Heart left ventricle (tissue), 16 donors: ENCODE results near the gene ZNF546. TPM values are rescaled to one million over a fixed set of nuclear protein-coding genes. Genes with fewer than 3 reads are reported as not detected.
A peak's percentile ranks its signal among the peaks of the same experiment; 100 is the strongest.

Experiments
- ATAC-seq, 4 donors: fragments of 200-7000 bp; cut with Tn5 transposase; one replicate each; pipeline ENCODE4 v1.9.1; 2020 to 2022; ENCODE audit warnings: moderate library complexity in 4 of 4, mild to moderate bottlenecking in 3 of 4, moderate number of reproducible peaks in 1 of 4
- DNase-seq, 5 donors: peaks; one replicate each; pipeline ENCODE4 v3.0.0-alpha.2; 2020
- H3K27ac ChIP-seq, 12 donors: fragments of 200-600 bp; sonication (generic) in 4 of 12; one replicate each; pipeline versions ENCODE4 v1.5.0 to v1.8.0; 2016 to 2022; ENCODE audit warnings: mild to moderate bottlenecking in 2 of 12
- H3K27me3 ChIP-seq, 9 donors: fragments of 200-600 bp; sonication (generic) in 2 of 9; one replicate each; pipeline versions ENCODE4 v1.5.1 to v1.8.0; 2016 to 2022; ENCODE audit warnings: mild to moderate bottlenecking in 3 of 9
- H3K36me3 ChIP-seq, 9 donors: fragments of 200-600 bp; sonication (generic) in 2 of 9; one replicate each; pipeline versions ENCODE4 v1.5.0 to v1.8.0; 2018 to 2022; ENCODE audit warnings: mild to moderate bottlenecking in 2 of 9
- H3K4me1 ChIP-seq, 12 donors: fragments of 200-600 bp; sonication (generic) in 4 of 12; one replicate each; pipeline versions ENCODE4 v1.5.0 to v1.8.0; 2016 to 2022; ENCODE audit warnings: mild to moderate bottlenecking in 3 of 12
- H3K4me3 ChIP-seq, 12 donors: fragments of 200-600 bp; sonication (generic) in 4 of 12; one replicate each; pipeline versions ENCODE4 v1.5.0 to v1.8.0; 2017 to 2022; ENCODE audit warnings: mild to moderate bottlenecking in 9 of 12, moderate library complexity in 4 of 12
- H3K9me3 ChIP-seq, 12 donors: fragments of 200-600 bp; sonication (generic) in 4 of 12; one replicate each; pipeline versions ENCODE4 v1.5.0 to v1.8.0; 2016 to 2022; ENCODE audit warnings: mild to moderate bottlenecking in 1 of 12
- POLR2A ChIP-seq, 2 donors: fragments of 450-650 bp; IDR thresholded peaks; one replicate each; pipeline ENCODE4 v1.6.1; 2017; ENCODE audit warnings: antibody characterized with exemption in 2 of 2, mild to moderate bottlenecking in 2 of 2, moderate library complexity in 2 of 2
- WGBS, 4 donors: extraction: QIAGEN DNeasy Blood & Tissue Kit in 2 of 4; methylation state at CpG; one replicate each; pipeline versions ENCODE4 v1.1.5 to v1.1.7; 2013 to 2018; 5-methylcytosine and 5-hydroxymethylcytosine counted together
- intact Hi-C, 10 donors: fragments of 100-400 bp; cut with DNase I; formaldehyde crosslinking; loops; one replicate each; pipeline versions ENCODE4 v1.11.1 to v1.14.2; 2022
- polyA plus RNA-seq, 2 donors: library from polyadenylated mRNA; stranded (reverse); fragments of 200-250 nt; gene quantifications; one replicate each; pipeline ENCODE4 v1.2.3, GENCODE V29; 2013
- total RNA-seq, 9 donors: library from RNA; depleted of rRNA in 2 of 9; stranded (reverse); fragments of >200 nt in 2 of 9; fragmentation: NEBNext Ultra II Directional in 3 of 9; extraction: Animal tissue kit (Norgen Biotek cat#: 25700) in 3 of 9; gene quantifications; one replicate each; pipeline versions ENCODE4 v1.1.0 to v1.2.4, GENCODE V29; 2016 to 2023
- TF ChIP-seq, protein P1 (sequence below), 12 donors: fragments of 200-600 bp; sonication (generic) in 4 of 12; IDR thresholded peaks; one replicate each; pipeline versions ENCODE4 v1.5.0 to v1.8.0; 2018 to 2022; ENCODE audit warnings: antibody characterized with exemption in 12 of 12, mild to moderate bottlenecking in 5 of 12
- donor health status: ischemic (EF 13 %, LVEDD 7.1; RV severe dilation, severe dysfunction).
- donor health status: healthy with polysubstance abuse.
- donor health status: DM: no; HTN: yes; CAD: no.
- donor health status: DM: no; HTN: no; CAD: no.
- donor health status: ischemic (EF 25% LVEDD 6.9; RV normal size, moderate dysfunction).
- donor health status: ischemic (EF 25% LVEDD 5.7; RV mildly dilated, moderate dysfunction).
- donor health status: healthy.
- donor health status: DM: yes; HTN: yes; CAD: no.
- donor health status: ischemic (EF 35%, LVEDD 5.7; RV mildly dilated, moderate dysfunction).
- donor health status: nonischemic (EF 11% LVEDD 7.7; RV severe dilation, severe dysfunction).
- donor health status: DM: yes; HTN: yes; CAD: no.
- donor health status: PGD.
- donor health status: ischemic (EF 29% LVEDD 5.4; RV normal size, mild dysfunction).
- donor health status: nonischemic (EF 23%, LVEDD 6.1; RV moderate dilation, normal function).

The ZNF546 gene
- total and polyA plus RNA-seq, 11 donors = 1.4 to 14.4 (median 7.8) TPM

DNA sequence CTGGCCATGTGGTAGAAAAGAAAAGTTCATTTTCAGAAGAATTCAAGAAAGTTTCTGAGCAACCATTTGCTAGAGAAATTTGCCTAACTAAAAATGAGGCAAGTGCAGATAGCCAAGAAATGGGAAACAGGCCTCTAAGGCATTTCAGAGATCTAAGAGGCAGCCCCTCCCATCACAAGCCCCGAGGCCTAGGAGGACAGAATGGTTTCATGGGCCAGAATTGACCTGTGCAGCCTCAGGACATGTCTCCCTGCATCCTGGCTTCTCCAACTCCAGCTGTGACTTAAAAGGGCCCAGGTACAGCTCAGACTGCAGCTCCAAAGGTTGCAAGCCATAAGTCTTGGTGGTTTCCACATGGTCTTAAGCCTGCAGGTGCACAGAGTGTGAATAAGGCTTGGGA lies 3.3 kb upstream of the ZNF546 start:
- no peak overlapping the region for H3K4me3 ChIP-seq
- peaks cover 0 to 4% (median 0%) of the 10 kb centered on the region in 9 donors for H3K36me3 ChIP-seq
- 98 to 100% (median 99%) methylated on average over 1 of the region's 1 CpG for WGBS, 4 donors
- ATAC-seq (no peak), DNase-seq (no peak)
- intact Hi-C loops = no loop called here
- no peak overlapping the region for H3K27ac ChIP-seq
- H3K9me3 ChIP-seq = peaks cover 0 to 12% (median 2%) of the 10 kb centered on the region in 12 donors
- no peaks in the 10 kb centered on the region for H3K27me3 ChIP-seq
- TF ChIP-seq, protein P1, sequence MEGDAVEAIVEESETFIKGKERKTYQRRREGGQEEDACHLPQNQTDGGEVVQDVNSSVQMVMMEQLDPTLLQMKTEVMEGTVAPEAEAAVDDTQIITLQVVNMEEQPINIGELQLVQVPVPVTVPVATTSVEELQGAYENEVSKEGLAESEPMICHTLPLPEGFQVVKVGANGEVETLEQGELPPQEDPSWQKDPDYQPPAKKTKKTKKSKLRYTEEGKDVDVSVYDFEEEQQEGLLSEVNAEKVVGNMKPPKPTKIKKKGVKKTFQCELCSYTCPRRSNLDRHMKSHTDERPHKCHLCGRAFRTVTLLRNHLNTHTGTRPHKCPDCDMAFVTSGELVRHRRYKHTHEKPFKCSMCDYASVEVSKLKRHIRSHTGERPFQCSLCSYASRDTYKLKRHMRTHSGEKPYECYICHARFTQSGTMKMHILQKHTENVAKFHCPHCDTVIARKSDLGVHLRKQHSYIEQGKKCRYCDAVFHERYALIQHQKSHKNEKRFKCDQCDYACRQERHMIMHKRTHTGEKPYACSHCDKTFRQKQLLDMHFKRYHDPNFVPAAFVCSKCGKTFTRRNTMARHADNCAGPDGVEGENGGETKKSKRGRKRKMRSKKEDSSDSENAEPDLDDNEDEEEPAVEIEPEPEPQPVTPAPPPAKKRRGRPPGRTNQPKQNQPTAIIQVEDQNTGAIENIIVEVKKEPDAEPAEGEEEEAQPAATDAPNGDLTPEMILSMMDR (IDR thresholded peaks at IDR 0.05) = no peak
- TF ChIP-seq POLR2A (IDR thresholded peaks at IDR 0.05) = no peak
- peaks cover 0 to 22% (median 15%) of the 10 kb centered on the region in 12 donors for H3K4me1 ChIP-seq

DNA sequence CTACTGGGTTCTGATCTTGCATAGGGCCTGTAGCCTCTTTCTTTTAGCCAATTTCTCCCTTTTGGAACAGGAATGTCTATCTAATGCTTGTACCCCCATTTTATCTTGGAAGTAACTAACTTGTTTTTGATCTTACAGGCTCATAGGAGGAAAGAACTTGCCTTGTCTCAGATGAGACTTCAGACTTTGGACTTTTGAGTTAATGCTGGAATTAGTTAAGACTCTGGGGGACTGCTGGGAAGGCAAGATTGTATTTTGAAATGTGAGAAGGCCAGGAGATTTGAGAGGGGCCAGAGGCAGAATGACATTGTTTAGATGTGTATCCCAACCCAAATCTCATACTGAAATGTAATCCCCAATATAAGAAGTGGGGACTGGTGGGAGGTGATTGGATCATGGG lies 2.5 kb upstream of the ZNF546 start:
- no peaks in the 10 kb centered on the region for H3K27me3 ChIP-seq
- no peak overlapping the region for H3K4me3 ChIP-seq
- DNase-seq (no peak), ATAC-seq (no peak)
- peaks cover 0 to 22% (median 15%) of the 10 kb centered on the region in 12 donors for H3K4me1 ChIP-seq
- peaks cover 0 to 11% (median 0%) of the 10 kb centered on the region in 9 donors for H3K36me3 ChIP-seq
- intact Hi-C loops = no loop called here
- H3K27ac ChIP-seq = no peak overlapping the region
- TF ChIP-seq, protein P1 (IDR thresholded peaks at IDR 0.05) = no peak
- TF ChIP-seq POLR2A (IDR thresholded peaks at IDR 0.05) = no peak
- H3K9me3 ChIP-seq = peaks cover 0 to 12% (median 2%) of the 10 kb centered on the region in 12 donors

DNA sequence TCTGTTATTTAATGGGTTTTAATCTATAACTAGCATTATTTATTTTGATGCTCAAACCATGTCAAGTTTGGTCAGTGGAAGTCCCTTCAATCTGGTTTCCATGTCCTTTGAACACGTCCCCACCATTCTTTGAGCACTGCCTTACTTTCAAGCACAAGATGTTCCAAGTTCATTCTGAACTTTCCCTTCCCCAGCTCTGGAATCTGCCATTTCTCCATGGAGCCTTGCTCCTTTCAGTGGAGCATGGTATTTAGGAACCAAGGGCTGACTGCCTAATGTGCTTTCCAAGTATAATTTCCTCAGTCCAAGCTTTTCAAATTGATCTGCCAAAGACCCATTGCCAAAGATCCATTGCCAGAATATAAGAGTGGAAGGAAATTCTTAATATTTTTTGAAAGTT lies 1.1 kb upstream of the ZNF546 start:
- no peak for TF ChIP-seq POLR2A (IDR thresholded peaks at IDR 0.05)
- TF ChIP-seq, protein P1 (IDR thresholded peaks at IDR 0.05) = no peak
- intact Hi-C loops = loop anchor here in 3 of 10 donors (2.0 to 5.0 kb wide), 2 partner anchors 25 to 62 kb away; partner anchors contain the start of genes PSMC4 (in 3 of the 3) and ZNF780B (in 1 of the 3)
- peak overlapping the region in 9 of 12 donors; percentile 73 to 84 (median 79) for H3K4me3 ChIP-seq

DNA sequence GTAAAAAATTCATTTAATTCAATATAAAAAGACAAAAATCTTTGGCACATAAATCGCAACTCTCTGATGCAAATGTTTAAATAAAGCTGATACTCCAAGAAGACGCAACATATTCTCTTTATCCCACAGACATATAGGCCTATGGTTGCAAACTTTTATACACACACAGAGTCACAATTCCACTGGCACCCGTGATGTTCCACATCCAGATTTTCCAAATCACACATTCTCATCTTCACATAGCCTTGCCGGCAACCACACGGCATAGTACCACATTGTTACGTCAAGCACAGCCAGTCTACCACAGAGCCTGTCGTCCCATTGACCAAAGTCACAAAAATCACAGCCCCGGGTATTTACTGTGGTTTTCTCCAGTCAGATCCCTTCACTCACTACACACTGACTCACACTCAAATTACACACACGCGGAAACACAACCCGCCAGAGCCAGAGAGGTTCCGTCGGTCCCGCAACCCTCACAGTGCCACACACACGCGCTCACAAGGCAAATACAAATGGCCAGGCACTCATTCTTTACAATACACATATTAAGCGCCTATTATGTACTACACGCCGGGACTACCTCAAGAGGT lies 546 bp upstream of the ZNF546 start:
- peak in 2 of 5 donors; percentile 15 to 32 for DNase-seq
- peak; percentile 23 to 54 (median 44) for ATAC-seq
- no peak for TF ChIP-seq POLR2A (IDR thresholded peaks at IDR 0.05)
- TF ChIP-seq, protein P1 (IDR thresholded peaks at IDR 0.05) = no peak
- H3K27me3 ChIP-seq = no peaks in the 10 kb centered on the region
- H3K36me3 ChIP-seq = peaks cover 0 to 23% (median 0%) of the 10 kb centered on the region in 9 donors
- peak overlapping the region; percentile 49 to 84 (median 74) for H3K4me3 ChIP-seq
- H3K9me3 ChIP-seq = peaks cover 0 to 12% (median 2%) of the 10 kb centered on the region in 12 donors
- intact Hi-C loops = loop anchor here in 3 of 10 donors (2.0 to 5.0 kb wide), 2 partner anchors 26 to 61 kb away; partner anchors contain the start of genes PSMC4 (in 3 of the 3) and ZNF780B (in 1 of the 3)
- 10 to 11% (median 11%) methylated on average over 19 of the region's 19 CpGs for WGBS, 4 donors
- H3K27ac ChIP-seq = peak overlapping the region; percentile 73 to 96 (median 89)
- peaks cover 0 to 22% (median 15%) of the 10 kb centered on the region in 12 donors for H3K4me1 ChIP-seq

More for the DNA sequence above, 1.1 kb upstream of the ZNF546 start:
- Histone ChIP-seq H3K27me3 (no peaks in the 10 kb centered on the region), H3K9me3 (peaks cover 0 to 12% (median 2%) of the 10 kb centered on the region in 12 donors), H3K36me3 (peaks cover 0 to 23% (median 0%) of the 10 kb centered on the region in 9 donors), H3K27ac (peak overlapping the region in 1 of 12 donors; percentile 91), H3K4me1 (peaks cover 0 to 22% (median 15%) of the 10 kb centered on the region in 12 donors)
- WGBS, 4 donors = 70 to 86% (median 78%) methylated on average over 1 of the region's 1 CpG
- DNase-seq (no peak), ATAC-seq (no peak)
